Prostate gland (tissue), 2 donors: ENCODE data around the gene GNG10.

Source experiments
- CTCF ChIP-seq, 4 experiments: fragments of 200-600 bp in 2 of 4; fragments of 450-650 bp in 2 of 4; sonication (generic) in 2 of 4; IDR thresholded peaks; 1 replicate in 3 of 4; 2 replicates in 1 of 4; pipeline ENCODE4 v1.5.1; 2016 to 2019; ENCODE audit warnings: antibody characterized with exemption in 4 of 4, mild to moderate bottlenecking in 2 of 4, moderate library complexity in 2 of 4
- POLR2A ChIP-seq: fragments of 450-650 bp; IDR thresholded peaks from one replicate; pipeline ENCODE4 v1.6.1; 2016; ENCODE audit warnings: antibody characterized with exemption, mild to moderate bottlenecking
- POLR2AphosphoS5 ChIP-seq: sonication (generic); formaldehyde crosslinking; IDR thresholded peaks from one replicate; pipeline ENCODE4 v1.6.1; 2017; ENCODE audit warnings: antibody characterized with exemption

DNA sequence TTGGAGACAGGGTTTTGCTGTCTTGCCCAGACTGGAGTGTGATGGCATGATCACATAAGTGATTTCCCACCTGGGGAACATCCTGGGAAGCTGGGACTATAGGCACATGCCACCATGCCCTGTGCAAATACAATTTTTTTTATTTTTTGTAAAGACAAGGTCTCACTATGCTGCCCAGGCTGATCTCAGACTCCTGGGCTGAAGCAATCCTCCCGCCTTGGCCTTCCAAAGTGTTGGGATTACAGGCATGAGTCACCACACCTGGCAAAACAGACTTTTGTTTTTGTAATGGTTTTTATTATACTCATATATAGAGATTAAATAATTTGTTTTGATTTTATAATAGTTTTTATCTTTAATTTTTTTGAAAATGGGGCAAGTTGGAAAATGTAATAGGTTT is 15.6 kb upstream of the GNG10 start:
- no peak for TF ChIP-seq CTCF (IDR thresholded peaks at IDR 0.05)
- TF ChIP-seq POLR2A = no peak
- no peak for TF ChIP-seq POLR2AphosphoS5
